Measurements from ENCODE around the gene SCGN. TPM values are rescaled to one million over a fixed set of nuclear protein-coding genes. Genes with fewer than 3 reads are reported as not detected.

Gene SCGN
- total and polyA plus RNA-seq, 5 donors from 2014 or later, result not detected

DNA sequence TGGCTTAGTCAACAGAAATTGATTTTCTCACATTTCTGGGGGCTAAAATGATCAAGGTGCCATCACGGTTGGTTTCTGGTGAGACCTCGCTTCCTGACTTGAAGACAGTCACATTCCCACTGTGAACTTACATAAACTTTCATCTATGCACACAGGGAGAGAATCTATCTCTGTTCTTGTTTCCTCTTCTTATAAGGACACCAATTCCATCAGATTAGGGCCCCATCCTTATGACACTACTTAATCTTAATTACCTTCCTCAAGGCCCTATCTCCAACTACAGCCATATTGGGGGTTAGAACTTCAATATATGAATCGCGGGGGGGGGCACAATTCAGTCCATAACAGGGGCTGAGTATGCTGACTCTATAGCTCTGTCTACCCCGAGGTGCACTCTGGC lies 10.6 kb upstream of the SCGN start:
- H3K4me1 Mint-ChIP-seq, result no peaks in the 10 kb centered on the region
- H3K27me3 Mint-ChIP-seq, result peaks cover 42% of the 10 kb centered on the region

DNA sequence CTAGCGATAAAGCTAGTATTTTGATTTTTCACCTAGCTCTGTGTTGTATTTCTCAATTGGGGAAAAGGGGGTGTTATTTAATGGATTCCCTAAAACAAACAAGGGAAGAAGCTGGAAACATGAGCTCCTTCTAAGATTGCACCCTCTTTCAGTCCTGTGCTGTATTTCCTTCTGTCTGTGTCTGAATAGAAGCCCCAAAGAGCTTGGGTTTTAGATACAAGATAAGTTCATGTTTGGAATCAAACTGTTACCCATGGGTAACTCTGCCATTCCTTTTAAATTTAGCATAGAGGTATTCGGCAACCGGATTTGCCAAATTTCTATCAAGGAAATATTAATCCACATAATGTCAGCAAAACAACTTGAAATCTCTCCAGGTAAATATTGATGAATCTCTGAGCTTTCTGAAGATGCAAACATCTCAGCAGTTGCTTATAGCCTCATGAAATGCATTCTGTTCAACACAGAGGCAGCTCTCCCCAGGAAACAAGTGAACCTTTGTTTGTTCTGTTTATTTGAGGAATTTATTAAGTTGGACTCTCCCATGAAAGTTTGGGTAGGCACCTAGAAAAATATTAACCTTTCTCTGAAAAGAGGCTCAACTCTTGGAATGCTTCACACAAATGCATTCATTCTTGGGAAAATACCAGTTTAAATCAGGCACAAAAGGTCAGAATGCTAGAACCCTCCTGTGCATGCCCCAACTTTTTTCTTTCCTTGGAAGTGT lies 9.9 kb upstream of the SCGN start:
- H3K9me3 ChIP-seq (ENCODE audit: control insufficient read depth in 2 of 2, low read length in 2 of 2), result no peaks in the 10 kb centered on the region
- ATAC-seq (ENCODE audit: low read depth in 2 of 2), result no peak
- DNase-seq, result no peak
- peaks cover 48% of the 10 kb centered on the region for H3K27me3 Mint-ChIP-seq
- H3K4me1 ChIP-seq (ENCODE audit: control insufficient read depth, insufficient read depth, low read length, poor library complexity, severe bottlenecking), result no peaks in the 10 kb centered on the region
- no peak overlapping the region for H3K27ac Mint-ChIP-seq
- no peaks in the 10 kb centered on the region for H3K36me3 ChIP-seq (ENCODE audit: control insufficient read depth, insufficient read depth, low read length)
- no peak overlapping the region for H3K27ac ChIP-seq (ENCODE audit: insufficient read depth, low read length, poor library complexity, severe bottlenecking)
- H3K4me3 ChIP-seq (ENCODE audit: low read depth, low read length), result no peak overlapping the region
- H3K4me1 Mint-ChIP-seq, result no peaks in the 10 kb centered on the region
- no peak overlapping the region for H3K4me3 Mint-ChIP-seq
- H3K9me3 Mint-ChIP-seq, result peaks cover 0 to 4% (median 0%) of the 10 kb centered on the region in 7 donors
- no peaks in the 10 kb centered on the region for H3K36me3 Mint-ChIP-seq
- peaks cover 6% of the 10 kb centered on the region for H3K27me3 ChIP-seq (ENCODE audit: control insufficient read depth, insufficient read depth, low read length)

More for the DNA sequence above, 10.6 kb upstream of the SCGN start:
- Histone ChIP-seq H3K36me3 (ENCODE audit: control insufficient read depth, insufficient read depth, low read length) (no peaks in the 10 kb centered on the region), H3K27ac (ENCODE audit: insufficient read depth, low read length, poor library complexity, severe bottlenecking) (no peak overlapping the region), H3K4me1 (ENCODE audit: control insufficient read depth, insufficient read depth, low read length, poor library complexity, severe bottlenecking) (no peaks in the 10 kb centered on the region), H3K9me3 (ENCODE audit: control insufficient read depth in 2 of 2, low read length in 2 of 2) (no peaks in the 10 kb centered on the region), H3K27me3 (ENCODE audit: control insufficient read depth, insufficient read depth, low read length) (peaks cover 3% of the 10 kb centered on the region), H3K4me3 (ENCODE audit: low read depth, low read length) (no peak overlapping the region)
- ATAC-seq (ENCODE audit: low read depth in 2 of 2) (no peak), DNase-seq (no peak)
- Mint-ChIP-seq H3K9me3 (peaks cover 0 to 4% (median 0%) of the 10 kb centered on the region in 7 donors), H3K4me3 (no peak overlapping the region), H3K27ac (no peak overlapping the region), H3K36me3 (no peaks in the 10 kb centered on the region)

DNA sequence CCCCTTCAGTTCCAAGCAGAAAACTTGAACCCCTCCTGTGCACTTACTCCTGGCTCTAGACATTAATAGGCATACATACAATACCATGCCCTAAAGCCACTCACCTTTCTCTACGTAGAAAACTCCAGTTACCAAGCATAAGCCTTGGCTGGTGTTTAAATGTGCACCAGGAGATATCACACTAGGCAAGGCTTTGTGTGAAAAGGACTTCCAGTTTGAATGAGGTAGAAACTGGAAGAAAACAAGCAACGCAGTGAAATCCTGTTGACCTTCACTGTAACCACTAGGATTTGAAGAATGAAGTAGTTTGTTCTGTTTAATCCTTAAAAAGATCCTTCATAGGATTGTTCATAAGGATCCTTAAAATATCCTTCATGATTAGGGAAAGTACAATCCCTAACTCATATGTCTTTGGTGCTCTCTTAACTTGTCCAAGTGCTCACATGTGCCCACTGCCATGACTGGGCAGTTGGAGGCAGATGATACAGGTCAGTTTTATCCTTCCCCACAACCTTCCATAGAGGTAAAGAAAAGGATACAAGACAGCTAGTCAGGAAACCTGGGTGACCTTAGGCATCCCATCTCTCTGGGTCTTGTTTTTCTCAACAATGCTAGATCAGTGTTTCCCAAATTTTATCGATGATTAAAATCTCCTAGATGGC lies 9.2 kb upstream of the SCGN start:
- Histone ChIP-seq H3K27me3 (ENCODE audit: control insufficient read depth, insufficient read depth, low read length) (peaks cover 3% of the 10 kb centered on the region), H3K27ac (ENCODE audit: insufficient read depth, low read length, poor library complexity, severe bottlenecking) (no peak overlapping the region), H3K36me3 (ENCODE audit: control insufficient read depth, insufficient read depth, low read length) (no peaks in the 10 kb centered on the region), H3K9me3 (ENCODE audit: control insufficient read depth in 2 of 2, low read length in 2 of 2) (no peaks in the 10 kb centered on the region), H3K4me3 (ENCODE audit: low read depth, low read length) (no peak overlapping the region), H3K4me1 (ENCODE audit: control insufficient read depth, insufficient read depth, low read length, poor library complexity, severe bottlenecking) (no peaks in the 10 kb centered on the region)
- DNase-seq (no peak), ATAC-seq (ENCODE audit: low read depth in 2 of 2) (no peak)
- no peaks in the 10 kb centered on the region for H3K36me3 Mint-ChIP-seq
- no peak overlapping the region for H3K27ac Mint-ChIP-seq
- no peaks in the 10 kb centered on the region for H3K4me1 Mint-ChIP-seq
- no peak overlapping the region for H3K4me3 Mint-ChIP-seq
- peaks cover 0 to 4% (median 0%) of the 10 kb centered on the region in 7 donors for H3K9me3 Mint-ChIP-seq
- H3K27me3 Mint-ChIP-seq, result peaks cover 48% of the 10 kb centered on the region

DNA sequence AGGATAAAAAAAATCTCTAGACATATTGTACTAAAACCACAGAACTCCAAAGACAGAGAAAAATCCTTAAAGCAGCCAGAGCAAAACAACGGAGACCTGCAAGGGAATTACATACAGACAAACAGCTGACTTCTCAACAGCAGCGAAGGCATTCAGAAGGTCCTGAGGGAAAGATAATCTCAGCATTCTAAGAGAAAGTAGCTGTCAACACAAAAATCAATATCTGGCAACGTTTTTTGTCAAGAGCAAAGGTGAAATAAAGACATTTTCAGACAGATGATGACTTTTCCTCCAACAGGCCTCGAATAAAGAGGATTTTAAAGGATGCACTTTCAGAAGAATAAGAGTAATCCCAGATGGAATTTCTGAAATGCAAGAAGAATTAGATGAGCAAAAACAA lies 6.1 kb upstream of the SCGN start:
- no peaks in the 10 kb centered on the region for H3K36me3 ChIP-seq (ENCODE audit: control insufficient read depth, insufficient read depth, low read length)
- no peaks in the 10 kb centered on the region for H3K4me1 ChIP-seq (ENCODE audit: control insufficient read depth, insufficient read depth, low read length, poor library complexity, severe bottlenecking)
- Mint-ChIP-seq H3K9me3 (peaks cover 0 to 4% (median 0%) of the 10 kb centered on the region in 7 donors), H3K4me3 (no peak overlapping the region), H3K4me1 (no peaks in the 10 kb centered on the region), H3K27ac (no peak overlapping the region), H3K36me3 (no peaks in the 10 kb centered on the region), H3K27me3 (peaks cover 72% of the 10 kb centered on the region)
- no peaks in the 10 kb centered on the region for H3K9me3 ChIP-seq (ENCODE audit: control insufficient read depth in 2 of 2, low read length in 2 of 2)
- H3K4me3 ChIP-seq (ENCODE audit: low read depth, low read length), result no peak overlapping the region
- no peak for ATAC-seq (ENCODE audit: low read depth in 2 of 2)
- no peak overlapping the region for H3K27ac ChIP-seq (ENCODE audit: insufficient read depth, low read length, poor library complexity, severe bottlenecking)
- DNase-seq, result no peak
- peaks cover 12% of the 10 kb centered on the region for H3K27me3 ChIP-seq (ENCODE audit: control insufficient read depth, insufficient read depth, low read length)

DNA sequence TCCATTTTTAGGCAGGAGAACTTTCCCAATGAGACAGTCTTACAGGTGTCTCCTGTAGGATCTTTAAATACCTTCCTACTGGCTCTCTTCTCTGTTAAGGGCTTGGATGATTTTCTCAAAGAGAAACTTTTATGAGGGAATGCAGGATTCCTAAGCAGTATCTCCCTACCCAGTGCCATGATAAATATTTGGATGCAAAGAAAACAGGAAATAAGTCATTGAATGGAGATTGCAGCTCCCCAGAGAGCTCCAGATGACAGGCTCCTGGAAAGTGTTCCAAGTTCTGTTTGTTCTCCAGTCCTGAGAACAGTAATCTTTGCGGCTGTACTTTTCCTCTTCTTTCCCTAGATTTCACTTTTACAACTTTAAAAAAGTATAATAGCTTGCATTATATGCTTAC lies 2.4 kb upstream of the SCGN start:
- no peaks in the 10 kb centered on the region for H3K36me3 ChIP-seq (ENCODE audit: control insufficient read depth, insufficient read depth, low read length)

DNA sequence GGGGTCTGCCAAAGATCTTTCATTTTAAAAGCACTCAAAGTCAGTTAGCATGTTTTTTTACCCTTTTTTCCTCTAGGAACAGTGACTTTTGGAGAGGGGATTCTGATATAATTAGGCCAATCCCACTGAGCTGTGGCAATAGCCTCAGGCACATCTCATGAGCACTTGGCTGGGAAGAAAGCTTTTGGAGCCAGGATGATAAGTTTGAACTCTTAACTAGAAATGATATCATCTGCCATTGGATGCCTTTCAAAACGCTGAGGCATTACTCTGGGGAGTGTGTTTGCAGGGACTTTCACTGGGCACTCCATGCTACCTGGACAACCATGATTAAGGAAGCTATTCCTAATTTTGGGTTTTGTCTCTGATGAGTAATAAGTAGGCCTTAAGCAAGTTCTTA lies 3.7 kb downstream of the SCGN start:
- Mint-ChIP-seq H3K9me3 (no peaks in the 10 kb centered on the region), H3K4me1 (no peaks in the 10 kb centered on the region), H3K36me3 (no peaks in the 10 kb centered on the region), H3K4me3 (no peak overlapping the region), H3K27ac (no peak overlapping the region), H3K27me3 (peaks cover 43% of the 10 kb centered on the region)
- no peak for DNase-seq
- H3K4me3 ChIP-seq (ENCODE audit: low read depth, low read length), result no peak overlapping the region
- no peaks in the 10 kb centered on the region for H3K36me3 ChIP-seq (ENCODE audit: control insufficient read depth, insufficient read depth, low read length)
- H3K9me3 ChIP-seq (ENCODE audit: control insufficient read depth in 2 of 2, low read length in 2 of 2), result no peaks in the 10 kb centered on the region
- no peak for ATAC-seq (ENCODE audit: low read depth in 2 of 2)
- H3K4me1 ChIP-seq (ENCODE audit: control insufficient read depth, insufficient read depth, low read length, poor library complexity, severe bottlenecking), result no peaks in the 10 kb centered on the region
- peaks cover 17% of the 10 kb centered on the region for H3K27me3 ChIP-seq (ENCODE audit: control insufficient read depth, insufficient read depth, low read length)
- H3K27ac ChIP-seq (ENCODE audit: insufficient read depth, low read length, poor library complexity, severe bottlenecking), result no peak overlapping the region

More for the DNA sequence above, 2.4 kb upstream of the SCGN start:
- peaks cover 0 to 2% (median 0%) of the 10 kb centered on the region in 7 donors for H3K9me3 Mint-ChIP-seq
- ATAC-seq (ENCODE audit: low read depth in 2 of 2) (no peak), DNase-seq (no peak)
- H3K4me1 ChIP-seq (ENCODE audit: control insufficient read depth, insufficient read depth, low read length, poor library complexity, severe bottlenecking), result no peaks in the 10 kb centered on the region
- no peaks in the 10 kb centered on the region for H3K36me3 Mint-ChIP-seq
- no peak overlapping the region for H3K27ac Mint-ChIP-seq
- no peak overlapping the region for H3K27ac ChIP-seq (ENCODE audit: insufficient read depth, low read length, poor library complexity, severe bottlenecking)
- H3K4me3 Mint-ChIP-seq, result no peak overlapping the region
- H3K4me3 ChIP-seq (ENCODE audit: low read depth, low read length), result no peak overlapping the region
- H3K27me3 ChIP-seq (ENCODE audit: control insufficient read depth, insufficient read depth, low read length), result peaks cover 21% of the 10 kb centered on the region
- peaks cover 64% of the 10 kb centered on the region for H3K27me3 Mint-ChIP-seq
- no peaks in the 10 kb centered on the region for H3K9me3 ChIP-seq (ENCODE audit: control insufficient read depth in 2 of 2, low read length in 2 of 2)
- no peaks in the 10 kb centered on the region for H3K4me1 Mint-ChIP-seq

DNA sequence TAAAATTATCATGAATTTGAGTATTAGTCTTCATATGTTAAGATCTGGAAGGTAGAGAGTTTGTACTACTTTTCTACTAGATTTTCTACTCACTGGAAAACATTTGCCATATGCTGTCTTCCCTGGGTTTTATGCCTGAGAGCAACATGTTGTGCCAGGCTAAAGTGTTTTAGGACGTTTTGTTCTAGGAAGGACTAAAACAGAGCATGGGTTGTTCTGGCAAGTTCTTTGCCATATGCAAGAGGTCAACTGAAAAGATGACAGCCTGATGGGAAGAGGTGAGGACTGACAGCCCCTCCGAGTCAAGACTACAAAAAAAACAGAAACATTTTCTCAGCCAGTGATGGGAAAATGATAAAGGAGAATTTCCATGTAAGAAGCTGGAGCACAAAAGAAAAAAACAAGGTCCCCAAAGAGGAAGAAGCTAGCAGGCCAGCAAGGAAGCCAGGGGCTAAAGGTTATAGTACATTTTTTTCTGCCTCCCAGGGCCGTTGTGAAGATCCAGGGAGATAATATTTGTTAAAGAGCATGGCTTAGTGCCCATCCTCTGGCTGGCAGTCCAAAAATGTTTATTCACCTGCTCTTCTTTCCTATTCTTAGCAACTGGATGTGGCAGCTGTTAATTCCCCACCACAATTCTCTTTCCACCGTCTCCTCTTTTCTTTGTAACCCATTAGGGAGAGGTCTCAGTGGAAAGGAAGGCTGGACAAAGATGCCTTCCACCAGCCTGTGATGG lies 7.8 kb downstream of the SCGN start:
- H3K9me3 Mint-ChIP-seq, result no peaks in the 10 kb centered on the region
- no peaks in the 10 kb centered on the region for H3K36me3 ChIP-seq (ENCODE audit: control insufficient read depth, insufficient read depth, low read length)
- H3K4me1 Mint-ChIP-seq, result no peaks in the 10 kb centered on the region
- H3K4me3 ChIP-seq (ENCODE audit: low read depth, low read length), result no peak overlapping the region
- no peaks in the 10 kb centered on the region for H3K4me1 ChIP-seq (ENCODE audit: control insufficient read depth, insufficient read depth, low read length, poor library complexity, severe bottlenecking)
- H3K27ac ChIP-seq (ENCODE audit: insufficient read depth, low read length, poor library complexity, severe bottlenecking), result no peak overlapping the region
- ATAC-seq (ENCODE audit: low read depth in 2 of 2) (no peak), DNase-seq (no peak)
- H3K9me3 ChIP-seq (ENCODE audit: control insufficient read depth in 2 of 2, low read length in 2 of 2), result no peaks in the 10 kb centered on the region
- H3K27me3 Mint-ChIP-seq, result peaks cover 45% of the 10 kb centered on the region
- peaks cover 11% of the 10 kb centered on the region for H3K27me3 ChIP-seq (ENCODE audit: control insufficient read depth, insufficient read depth, low read length)
- H3K27ac Mint-ChIP-seq, result no peak overlapping the region
- H3K36me3 Mint-ChIP-seq, result no peaks in the 10 kb centered on the region
- H3K4me3 Mint-ChIP-seq, result no peak overlapping the region
